GM23338 (cell line): ENCODE data around the gene HNRNPAB.

Source experiments
- CREB1 ChIP-seq: fragments of 250-450 bp; sonication (Bioruptor Pico); IDR thresholded peaks from 2 replicates; pipeline ENCODE4 v1.5.0; 2020; ENCODE audit warnings: low read depth, mild to moderate bottlenecking, moderate library complexity
- CTCF ChIP-seq, 2 experiments: fragments of 200-600 bp in 1 of 2; sonication (generic) in 1 of 2; conservative IDR thresholded peaks; 2 replicates each; pipeline versions ENCODE4 v1.5.1 to v1.6.1; 2016 to 2017; ENCODE audit warnings: antibody characterized with exemption in 2 of 2, low read depth in 2 of 2, mild to moderate bottlenecking in 2 of 2, moderate library complexity in 1 of 2
- EZH2 ChIP-seq: fragments of 200-600 bp; sonication (generic); IDR thresholded peaks from one replicate; pipeline ENCODE4 v1.8.0; 2017; ENCODE audit warnings: antibody characterized with exemption, mild to moderate bottlenecking, low read depth; ENCODE audit not compliant: unreplicated experiment
- EZH2phosphoT487 ChIP-seq: fragments of 200-600 bp; sonication (generic); IDR thresholded peaks from one replicate; pipeline ENCODE4 v1.8.1; 2018; ENCODE audit warnings: antibody characterized with exemption; ENCODE audit not compliant: unreplicated experiment
- JUNB ChIP-seq: IDR thresholded peaks from one replicate; pipeline ENCODE4 v1.6.1; 2016; ENCODE audit warnings: antibody characterized with exemption; ENCODE audit not compliant: unreplicated experiment
- POLR2AphosphoS5 ChIP-seq: IDR thresholded peaks from 2 replicates; pipeline ENCODE4 v1.6.1; 2016; ENCODE audit warnings: antibody characterized with exemption, low read depth
- ZNF114 ChIP-seq: fragments of 250-450 bp; sonication (Bioruptor Pico); IDR thresholded peaks from 2 replicates; pipeline ENCODE4 v1.5.0; 2020; ENCODE audit warnings: mild to moderate bottlenecking, moderate library complexity
- TF ChIP-seq, protein P1 (sequence below): IDR thresholded peaks from 2 replicates; pipeline ENCODE4 v1.6.1; 2016; ENCODE audit warnings: antibody characterized with exemption

DNA sequence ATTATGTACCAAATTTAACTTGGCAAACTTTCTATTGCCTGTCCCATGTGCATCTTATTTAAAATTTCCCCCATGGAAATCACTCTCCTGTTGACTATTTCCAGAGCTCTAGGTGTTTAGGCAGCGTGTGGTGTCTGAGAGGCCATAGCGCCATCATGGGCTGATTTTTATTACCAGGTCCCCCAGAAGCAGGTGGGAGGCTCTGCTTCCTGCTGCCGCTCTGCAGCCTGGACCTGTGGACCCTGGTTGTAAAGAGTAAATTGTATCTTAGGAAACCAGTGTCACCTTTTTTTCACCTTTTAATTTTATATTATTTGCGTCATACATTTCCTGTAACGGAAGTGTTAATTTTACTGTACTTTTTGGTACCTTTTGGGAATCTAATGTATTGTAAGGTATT is 6.4 kb downstream of the HNRNPAB start:
- no peak for TF ChIP-seq EZH2phosphoT487
- TF ChIP-seq CTCF (conservative IDR thresholded peaks at IDR 0.05; ENCODE audit: low read depth in 2 of 2): 0 out of 4 replicates have a peak, but pooled peaks of 1 of the 2 experiments have one; percentile 10
- no peak for TF ChIP-seq JUNB
- TF ChIP-seq CREB1 (CRISPR knock-in tag): no peak
- TF ChIP-seq POLR2AphosphoS5: no peak
- TF ChIP-seq, protein P1, sequence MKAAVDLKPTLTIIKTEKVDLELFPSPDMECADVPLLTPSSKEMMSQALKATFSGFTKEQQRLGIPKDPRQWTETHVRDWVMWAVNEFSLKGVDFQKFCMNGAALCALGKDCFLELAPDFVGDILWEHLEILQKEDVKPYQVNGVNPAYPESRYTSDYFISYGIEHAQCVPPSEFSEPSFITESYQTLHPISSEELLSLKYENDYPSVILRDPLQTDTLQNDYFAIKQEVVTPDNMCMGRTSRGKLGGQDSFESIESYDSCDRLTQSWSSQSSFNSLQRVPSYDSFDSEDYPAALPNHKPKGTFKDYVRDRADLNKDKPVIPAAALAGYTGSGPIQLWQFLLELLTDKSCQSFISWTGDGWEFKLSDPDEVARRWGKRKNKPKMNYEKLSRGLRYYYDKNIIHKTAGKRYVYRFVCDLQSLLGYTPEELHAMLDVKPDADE: no peak
- TF ChIP-seq EZH2: no peak
- TF ChIP-seq ZNF114: no peak
